HL-60 (cell line): ENCODE results near the gene HSD11B2.
A peak's percentile ranks its signal among the peaks of the same experiment; 100 is the strongest.

ENCODE experiments used
- DNase-seq, 2 experiments: peaks; one replicate each; pipeline ENCODE4 v3.0.0-alpha.2; 2010 to 2020; ENCODE audit warnings: low read depth in 1 of 2, low spot score in 1 of 2
- H3K27ac ChIP-seq: fragments of 250-450 bp; sonication (Bioruptor Pico); replicated peaks from 2 replicates; pipeline ENCODE4 v1.5.1; 2020; ENCODE audit warnings: mild to moderate bottlenecking, moderate library complexity
- H3K27me3 ChIP-seq: fragments of 250-450 bp; sonication (Bioruptor Pico); 2 replicates; pipeline ENCODE4 v1.5.1; 2021; ENCODE audit warnings: mild to moderate bottlenecking, moderate library complexity; ENCODE audit not compliant: insufficient read depth, poor library complexity, severe bottlenecking
- H3K4me3 ChIP-seq: replicated peaks from 2 replicates; pipeline ENCODE4 v1.5.1; 2011; ENCODE audit warnings: mild to moderate bottlenecking, control low read depth, low read length; ENCODE audit not compliant: insufficient read depth
- GABPA ChIP-seq: IDR thresholded peaks from 2 replicates; pipeline ENCODE4 v1.6.1; 2012; ENCODE audit warnings: low read depth
- POLR2AphosphoS5 ChIP-seq: IDR thresholded peaks from 2 replicates; pipeline ENCODE4 v1.6.1; 2012; ENCODE audit warnings: low read depth
- SPI1 ChIP-seq: IDR thresholded peaks from 2 replicates; pipeline ENCODE4 v1.6.1; 2012; ENCODE audit warnings: low read depth, mild to moderate bottlenecking, borderline replicate concordance
- TF ChIP-seq, protein P1 (sequence below): IDR thresholded peaks from 2 replicates; pipeline ENCODE4 v1.6.1; 2012; ENCODE audit warnings: low read depth; ENCODE audit not compliant: insufficient replicate concordance
- TF ChIP-seq, protein P2 (sequence below): IDR thresholded peaks from one replicate; pipeline ENCODE4 v1.5.1; 2011; ENCODE audit warnings: low read length, control low read depth, inconsistent platforms; ENCODE audit not compliant: insufficient read depth

Gene HSD11B2

DNA sequence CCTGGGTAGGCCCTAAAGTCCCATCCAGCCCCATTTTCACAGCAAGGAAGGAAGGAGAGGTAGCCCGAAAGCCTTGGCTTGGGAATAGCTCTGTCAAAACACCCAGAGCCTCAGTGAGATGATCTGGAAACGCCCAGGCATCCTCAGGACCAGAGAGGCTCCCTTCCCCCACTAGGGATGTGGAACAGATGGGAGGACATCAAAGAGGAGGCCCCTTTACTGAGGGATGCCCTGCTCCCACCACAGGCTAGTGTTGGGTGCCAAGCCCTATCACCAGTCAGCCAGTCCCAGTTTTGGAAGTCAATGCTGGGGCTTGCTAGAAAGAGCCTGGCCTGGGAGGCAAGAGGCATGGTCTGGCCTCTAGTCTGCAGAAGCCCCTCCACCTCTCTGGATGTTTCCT is 42.3 kb upstream of the HSD11B2 start:
- Histone ChIP-seq H3K27ac (no peak overlapping the region), H3K27me3 (peaks cover 12% of the 10 kb centered on the region), H3K4me3 (no peak overlapping the region)
- no peak for DNase-seq
- TF ChIP-seq, protein P1, sequence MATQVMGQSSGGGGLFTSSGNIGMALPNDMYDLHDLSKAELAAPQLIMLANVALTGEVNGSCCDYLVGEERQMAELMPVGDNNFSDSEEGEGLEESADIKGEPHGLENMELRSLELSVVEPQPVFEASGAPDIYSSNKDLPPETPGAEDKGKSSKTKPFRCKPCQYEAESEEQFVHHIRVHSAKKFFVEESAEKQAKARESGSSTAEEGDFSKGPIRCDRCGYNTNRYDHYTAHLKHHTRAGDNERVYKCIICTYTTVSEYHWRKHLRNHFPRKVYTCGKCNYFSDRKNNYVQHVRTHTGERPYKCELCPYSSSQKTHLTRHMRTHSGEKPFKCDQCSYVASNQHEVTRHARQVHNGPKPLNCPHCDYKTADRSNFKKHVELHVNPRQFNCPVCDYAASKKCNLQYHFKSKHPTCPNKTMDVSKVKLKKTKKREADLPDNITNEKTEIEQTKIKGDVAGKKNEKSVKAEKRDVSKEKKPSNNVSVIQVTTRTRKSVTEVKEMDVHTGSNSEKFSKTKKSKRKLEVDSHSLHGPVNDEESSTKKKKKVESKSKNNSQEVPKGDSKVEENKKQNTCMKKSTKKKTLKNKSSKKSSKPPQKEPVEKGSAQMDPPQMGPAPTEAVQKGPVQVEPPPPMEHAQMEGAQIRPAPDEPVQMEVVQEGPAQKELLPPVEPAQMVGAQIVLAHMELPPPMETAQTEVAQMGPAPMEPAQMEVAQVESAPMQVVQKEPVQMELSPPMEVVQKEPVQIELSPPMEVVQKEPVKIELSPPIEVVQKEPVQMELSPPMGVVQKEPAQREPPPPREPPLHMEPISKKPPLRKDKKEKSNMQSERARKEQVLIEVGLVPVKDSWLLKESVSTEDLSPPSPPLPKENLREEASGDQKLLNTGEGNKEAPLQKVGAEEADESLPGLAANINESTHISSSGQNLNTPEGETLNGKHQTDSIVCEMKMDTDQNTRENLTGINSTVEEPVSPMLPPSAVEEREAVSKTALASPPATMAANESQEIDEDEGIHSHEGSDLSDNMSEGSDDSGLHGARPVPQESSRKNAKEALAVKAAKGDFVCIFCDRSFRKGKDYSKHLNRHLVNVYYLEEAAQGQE = no peak
- TF ChIP-seq POLR2AphosphoS5 = no peak
- no peak for TF ChIP-seq SPI1
- no peak for TF ChIP-seq GABPA
- TF ChIP-seq, protein P2, sequence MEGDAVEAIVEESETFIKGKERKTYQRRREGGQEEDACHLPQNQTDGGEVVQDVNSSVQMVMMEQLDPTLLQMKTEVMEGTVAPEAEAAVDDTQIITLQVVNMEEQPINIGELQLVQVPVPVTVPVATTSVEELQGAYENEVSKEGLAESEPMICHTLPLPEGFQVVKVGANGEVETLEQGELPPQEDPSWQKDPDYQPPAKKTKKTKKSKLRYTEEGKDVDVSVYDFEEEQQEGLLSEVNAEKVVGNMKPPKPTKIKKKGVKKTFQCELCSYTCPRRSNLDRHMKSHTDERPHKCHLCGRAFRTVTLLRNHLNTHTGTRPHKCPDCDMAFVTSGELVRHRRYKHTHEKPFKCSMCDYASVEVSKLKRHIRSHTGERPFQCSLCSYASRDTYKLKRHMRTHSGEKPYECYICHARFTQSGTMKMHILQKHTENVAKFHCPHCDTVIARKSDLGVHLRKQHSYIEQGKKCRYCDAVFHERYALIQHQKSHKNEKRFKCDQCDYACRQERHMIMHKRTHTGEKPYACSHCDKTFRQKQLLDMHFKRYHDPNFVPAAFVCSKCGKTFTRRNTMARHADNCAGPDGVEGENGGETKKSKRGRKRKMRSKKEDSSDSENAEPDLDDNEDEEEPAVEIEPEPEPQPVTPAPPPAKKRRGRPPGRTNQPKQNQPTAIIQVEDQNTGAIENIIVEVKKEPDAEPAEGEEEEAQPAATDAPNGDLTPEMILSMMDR = no peak

DNA sequence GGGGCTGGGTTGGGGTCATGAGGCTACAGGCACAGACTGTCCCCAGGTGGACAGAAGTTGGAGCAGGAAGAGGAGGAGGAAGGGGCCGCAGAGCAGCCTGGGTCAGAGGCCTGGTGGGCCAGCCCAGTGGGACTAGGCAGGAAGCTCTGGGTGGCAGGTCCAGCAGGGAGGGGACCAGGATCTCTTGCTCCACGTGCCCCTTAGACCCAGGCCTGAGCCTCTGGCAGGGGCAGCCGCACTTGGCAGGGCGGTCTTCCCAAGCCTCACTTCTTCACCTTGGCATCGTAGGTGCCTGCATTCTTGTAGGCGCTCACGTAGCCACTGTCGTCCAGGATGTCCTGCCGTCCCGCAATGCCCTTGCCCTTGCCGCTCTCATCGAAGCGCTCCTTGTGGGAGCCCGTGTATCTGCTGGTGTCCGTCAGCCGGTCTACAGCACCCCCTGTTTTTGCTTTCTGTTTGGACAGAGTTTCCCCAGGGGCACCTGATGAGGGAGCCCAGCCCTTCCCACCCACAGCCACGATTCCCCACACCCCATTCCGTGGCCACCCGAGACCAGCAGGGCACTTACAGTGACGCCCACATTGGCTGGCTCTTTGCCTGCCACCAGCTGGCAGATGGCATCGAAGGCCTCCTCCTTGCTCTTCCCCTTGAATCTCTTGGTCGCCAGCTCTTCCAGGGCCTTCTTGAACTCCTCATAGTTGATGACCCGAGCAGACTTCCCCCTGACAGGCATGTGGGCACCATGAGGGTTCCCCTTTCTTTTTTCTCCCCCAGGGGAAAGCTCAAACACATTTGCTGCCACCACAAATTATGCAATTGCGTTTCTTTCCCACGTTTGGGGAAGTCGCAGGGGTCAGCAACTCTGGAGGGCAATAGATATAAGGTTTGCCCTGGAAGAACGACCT is 40.8 kb upstream of the HSD11B2 start:
- no peak overlapping the region for H3K27ac ChIP-seq
- H3K27me3 ChIP-seq = peaks cover 20% of the 10 kb centered on the region
- TF ChIP-seq POLR2AphosphoS5 (peak; percentile 67), SPI1 (peak; percentile 97), GABPA (0 out of 2 replicates have a peak, but pooled peaks have one; percentile 38)
- TF ChIP-seq, protein P2 = no peak
- TF ChIP-seq, protein P1 = no peak
- DNase-seq = peak; percentile 92 to 96
- H3K4me3 ChIP-seq = no peak overlapping the region

DNA sequence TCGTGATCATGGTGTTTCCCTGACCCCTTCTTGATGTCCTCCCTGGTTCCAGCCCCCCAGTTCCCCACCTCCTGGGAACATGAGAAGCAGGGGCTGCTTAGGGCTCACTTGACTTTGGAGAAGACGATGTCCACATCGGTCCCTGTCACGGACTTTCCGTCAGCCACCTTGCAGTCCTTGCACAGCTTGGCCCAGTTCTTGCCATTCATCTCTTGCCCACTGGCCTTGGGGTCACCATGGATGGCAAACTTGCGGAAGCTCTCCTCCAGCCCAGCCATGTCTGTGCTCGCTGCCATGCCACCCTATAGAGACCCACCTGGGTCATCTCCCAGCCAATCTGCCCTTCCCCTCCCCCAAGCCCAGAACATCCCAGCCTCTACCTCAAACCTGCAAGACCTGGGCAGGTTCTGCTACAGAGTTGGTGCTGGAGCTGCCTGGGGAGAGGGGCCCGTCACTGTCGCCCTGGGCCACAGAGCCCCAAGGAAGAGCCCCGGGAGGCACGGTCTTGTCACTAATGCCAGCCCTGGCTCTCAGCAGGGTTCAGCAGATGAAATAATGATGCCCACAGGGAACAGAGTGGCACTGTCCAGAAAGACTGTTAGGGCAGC is 40.0 kb upstream of the HSD11B2 start:
- Histone ChIP-seq H3K27me3 (peaks cover 20% of the 10 kb centered on the region), H3K4me3 (no peak overlapping the region), H3K27ac (no peak overlapping the region)
- no peak for DNase-seq
- TF ChIP-seq, protein P2 = no peak
- TF ChIP-seq GABPA = peak; percentile 7; the same call in 1 of the 2 replicates
- TF ChIP-seq, protein P1 = no peak
